ENCODE measurements around the gene ZNF3.
"Not testable (repeated sequence)": the region's sequence is repeated elsewhere in the genome, so short reads cannot be mapped to it uniquely, and the experiment has no call there.

DNA sequence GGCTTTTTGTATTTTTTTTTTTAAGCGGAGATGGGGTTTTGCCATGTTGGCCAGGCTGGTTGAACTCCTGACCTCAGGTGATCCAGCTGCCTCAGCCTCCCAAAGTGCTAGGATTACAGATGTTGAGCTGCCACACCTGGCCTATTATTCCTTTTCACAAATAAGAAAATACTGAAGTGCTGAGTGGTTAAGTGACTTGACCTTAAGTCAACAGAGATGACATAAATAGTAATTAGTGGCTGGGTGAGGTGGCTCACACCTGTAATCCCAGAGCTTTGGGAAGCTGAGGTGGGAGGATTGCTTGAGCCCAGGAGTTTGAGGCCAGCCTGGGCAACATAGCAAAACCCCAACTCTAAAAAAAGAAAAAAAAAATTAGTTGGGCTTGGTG is 48.7 kb upstream of the ZNF3 start:
- not testable (repeated sequence) for TF ChIP-seq CTCF, POLR2A, EP300, POLR2AphosphoS5 (IDR thresholded peaks at IDR 0.05)
